KMS-11 (cell line): ENCODE data around the gene EFCAB10.

Experiments
- H2AFZ ChIP-seq: fragments of 200-600 bp; sonication (generic); 2 replicates; pipeline ENCODE4 v1.6.1; 2016; ENCODE audit warnings: antibody characterized with exemption, mixed run types, low read depth
- H3K27ac ChIP-seq: fragments of 200-600 bp; sonication (generic); 2 replicates; pipeline ENCODE4 v1.6.1; 2016; ENCODE audit warnings: mild to moderate bottlenecking, mixed run types
- H3K27me3 ChIP-seq: fragments of 200-600 bp; sonication (generic); 2 replicates; pipeline ENCODE4 v1.6.1; 2017; ENCODE audit warnings: mild to moderate bottlenecking, low read depth, mixed run types, moderate library complexity; ENCODE audit not compliant: insufficient read depth
- H3K36me3 ChIP-seq: fragments of 200-600 bp; sonication (generic); 2 replicates; pipeline ENCODE4 v1.6.1; 2017; ENCODE audit warnings: mild to moderate bottlenecking, mixed run types; ENCODE audit not compliant: insufficient read depth
- H3K4me1 ChIP-seq: fragments of 200-600 bp; sonication (generic); 2 replicates; pipeline ENCODE4 v1.6.1; 2016; ENCODE audit warnings: mild to moderate bottlenecking, low read depth, mixed run types; ENCODE audit not compliant: poor library complexity, severe bottlenecking
- H3K4me2 ChIP-seq: fragments of 200-600 bp; sonication (generic); 2 replicates; pipeline ENCODE4 v1.7.0; 2016; ENCODE audit warnings: mild to moderate bottlenecking, mixed run types
- H3K4me3 ChIP-seq: fragments of 200-600 bp; sonication (generic); IDR thresholded peaks from 2 replicates; pipeline ENCODE4 v1.6.1; 2017; ENCODE audit warnings: low read depth, low read length, mixed read lengths; ENCODE audit not compliant: insufficient read depth
- H3K79me2 ChIP-seq: fragments of 200-600 bp; sonication (generic); 2 replicates; pipeline ENCODE4 v1.6.1; 2016; ENCODE audit warnings: low read depth, mixed run types; ENCODE audit not compliant: insufficient read depth
- H3K9ac ChIP-seq: fragments of 200-600 bp; sonication (generic); 2 replicates; pipeline ENCODE4 v1.6.1; 2016; ENCODE audit warnings: mild to moderate bottlenecking, mixed run types
- H4K20me1 ChIP-seq: fragments of 200-600 bp; sonication (generic); 2 replicates; pipeline ENCODE4 v1.6.1; 2016; ENCODE audit warnings: mild to moderate bottlenecking, mixed run types; ENCODE audit not compliant: insufficient read depth
- TF ChIP-seq, protein P1 (sequence below): fragments of 200-600 bp; sonication (generic); conservative IDR thresholded peaks from 2 replicates; pipeline ENCODE4 v1.6.1; 2017; ENCODE audit warnings: low read depth, mild to moderate bottlenecking, antibody characterized with exemption, low read length, moderate library complexity, mixed read lengths

EFCAB10 gene

DNA sequence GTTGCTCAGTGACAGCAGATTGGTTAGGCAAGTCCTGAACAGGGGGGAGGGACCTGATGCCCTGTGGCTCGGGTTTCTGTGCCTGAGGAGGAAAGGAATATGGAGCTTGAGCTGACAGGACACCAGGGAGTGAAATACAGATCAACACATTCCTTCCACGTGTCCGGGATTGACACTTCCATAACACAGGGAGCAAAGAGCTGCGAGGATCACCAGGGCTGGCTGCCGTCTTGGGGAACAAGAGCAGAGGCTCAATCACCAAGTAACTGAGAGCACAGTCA is 36.7 kb upstream of the EFCAB10 start:
- no peaks in the 10 kb centered on the region for H4K20me1 ChIP-seq
- H3K27ac ChIP-seq, result no peak overlapping the region
- H3K4me1 ChIP-seq, result peaks cover 7% of the 10 kb centered on the region
- no peak overlapping the region for H2AFZ ChIP-seq
- H3K79me2 ChIP-seq, result no peaks in the 10 kb centered on the region
- no peaks in the 10 kb centered on the region for H3K36me3 ChIP-seq
- no peak overlapping the region for H3K9ac ChIP-seq
- H3K4me3 ChIP-seq, result no peak overlapping the region
- TF ChIP-seq, protein P1, sequence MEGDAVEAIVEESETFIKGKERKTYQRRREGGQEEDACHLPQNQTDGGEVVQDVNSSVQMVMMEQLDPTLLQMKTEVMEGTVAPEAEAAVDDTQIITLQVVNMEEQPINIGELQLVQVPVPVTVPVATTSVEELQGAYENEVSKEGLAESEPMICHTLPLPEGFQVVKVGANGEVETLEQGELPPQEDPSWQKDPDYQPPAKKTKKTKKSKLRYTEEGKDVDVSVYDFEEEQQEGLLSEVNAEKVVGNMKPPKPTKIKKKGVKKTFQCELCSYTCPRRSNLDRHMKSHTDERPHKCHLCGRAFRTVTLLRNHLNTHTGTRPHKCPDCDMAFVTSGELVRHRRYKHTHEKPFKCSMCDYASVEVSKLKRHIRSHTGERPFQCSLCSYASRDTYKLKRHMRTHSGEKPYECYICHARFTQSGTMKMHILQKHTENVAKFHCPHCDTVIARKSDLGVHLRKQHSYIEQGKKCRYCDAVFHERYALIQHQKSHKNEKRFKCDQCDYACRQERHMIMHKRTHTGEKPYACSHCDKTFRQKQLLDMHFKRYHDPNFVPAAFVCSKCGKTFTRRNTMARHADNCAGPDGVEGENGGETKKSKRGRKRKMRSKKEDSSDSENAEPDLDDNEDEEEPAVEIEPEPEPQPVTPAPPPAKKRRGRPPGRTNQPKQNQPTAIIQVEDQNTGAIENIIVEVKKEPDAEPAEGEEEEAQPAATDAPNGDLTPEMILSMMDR, result no peak
- H3K4me2 ChIP-seq, result no peak overlapping the region
- no peaks in the 10 kb centered on the region for H3K27me3 ChIP-seq

- H3K27me3 ChIP-seq, result no peaks in the 10 kb centered on the region
- H3K4me3 ChIP-seq, result no peak overlapping the region
- no peak overlapping the region for H3K27ac ChIP-seq
- no peaks in the 10 kb centered on the region for H3K36me3 ChIP-seq
- no peak overlapping the region for H3K9ac ChIP-seq
- H3K4me1 ChIP-seq, result peaks cover 7% of the 10 kb centered on the region
- H3K79me2 ChIP-seq, result no peaks in the 10 kb centered on the region
- H3K4me2 ChIP-seq, result no peak overlapping the region
- H2AFZ ChIP-seq, result no peak overlapping the region
- no peaks in the 10 kb centered on the region for H4K20me1 ChIP-seq
- TF ChIP-seq, protein P1, result no peak
Measured at GRCh38 chr7:105617280-105618015, 36.2 kb upstream of the EFCAB10 start.

DNA sequence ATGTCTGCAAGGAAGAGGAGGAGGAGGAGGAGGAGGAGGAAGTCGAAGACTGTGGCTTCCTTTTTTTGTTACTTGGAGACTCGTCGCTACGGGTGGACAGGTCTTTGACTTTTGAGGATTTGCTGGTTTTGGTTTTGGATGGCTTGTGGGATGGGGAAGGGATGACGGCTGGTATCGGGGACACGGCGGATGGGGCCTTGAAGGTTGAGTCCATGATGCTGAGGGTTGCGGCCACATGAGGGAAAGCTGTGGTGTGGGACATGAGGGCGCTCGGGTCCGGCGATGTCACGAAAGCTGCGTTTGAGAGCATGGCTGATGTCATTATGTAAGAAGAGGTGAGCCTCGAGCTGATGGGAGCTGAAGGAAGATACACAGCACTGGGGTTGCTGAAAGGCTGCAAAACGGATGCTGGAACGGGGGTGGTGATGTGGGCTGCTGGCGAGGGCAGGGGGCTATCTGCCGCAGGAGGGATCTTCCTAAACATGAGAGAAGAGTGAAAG is 33.1 kb upstream of the EFCAB10 start:
- TF ChIP-seq, protein P1, result no peak
- H2AFZ ChIP-seq, result no peak overlapping the region
- no peak overlapping the region for H3K9ac ChIP-seq
- H3K4me1 ChIP-seq, result peaks cover 7% of the 10 kb centered on the region
- H3K27ac ChIP-seq, result no peak overlapping the region
- H3K79me2 ChIP-seq, result no peaks in the 10 kb centered on the region
- H3K4me3 ChIP-seq, result no peak overlapping the region
- no peaks in the 10 kb centered on the region for H3K27me3 ChIP-seq
- no peaks in the 10 kb centered on the region for H4K20me1 ChIP-seq
- no peaks in the 10 kb centered on the region for H3K36me3 ChIP-seq
- H3K4me2 ChIP-seq, result no peak overlapping the region

DNA sequence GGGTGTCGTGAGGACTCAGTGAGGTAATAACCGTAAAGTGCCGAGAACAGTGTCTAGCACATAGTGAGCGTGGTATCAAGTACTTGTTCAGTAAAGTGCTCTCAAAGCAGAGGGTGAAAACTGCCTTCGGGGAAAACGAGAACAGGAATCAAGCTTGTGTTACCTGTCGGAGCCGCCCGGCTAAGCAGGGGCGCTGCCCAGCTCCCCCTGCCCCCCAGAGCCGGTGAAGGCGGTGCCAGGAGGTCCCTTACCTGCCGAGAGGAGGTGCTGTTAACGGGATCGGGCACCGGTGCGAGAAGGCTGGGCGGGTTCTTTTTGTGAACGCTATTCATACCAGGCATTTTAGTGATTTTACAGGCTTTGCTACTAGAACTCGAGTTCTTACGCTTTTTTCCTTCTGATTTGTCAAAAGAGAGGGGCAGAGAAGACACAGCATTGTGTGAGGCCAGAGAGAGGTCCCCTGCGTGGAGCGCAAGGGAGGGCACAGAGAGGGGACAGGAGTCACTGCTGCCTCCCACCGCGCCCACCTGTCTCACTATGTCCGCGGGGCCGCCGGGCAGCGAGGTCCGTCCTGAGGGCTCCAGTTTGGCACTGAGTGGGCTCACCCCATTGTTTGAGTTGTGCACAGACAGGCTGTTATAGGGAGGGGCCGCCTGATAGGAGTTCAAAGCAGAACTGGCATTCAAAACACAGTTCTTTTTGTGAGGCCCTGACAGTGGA is 32.5 kb upstream of the EFCAB10 start:
- Histone ChIP-seq H2AFZ (no peak overlapping the region), H3K79me2 (no peaks in the 10 kb centered on the region), H3K9ac (no peak overlapping the region), H3K4me1 (peaks cover 7% of the 10 kb centered on the region), H3K4me2 (no peak overlapping the region), H4K20me1 (no peaks in the 10 kb centered on the region), H3K27me3 (no peaks in the 10 kb centered on the region), H3K27ac (no peak overlapping the region), H3K4me3 (no peak overlapping the region), H3K36me3 (no peaks in the 10 kb centered on the region)
- TF ChIP-seq, protein P1, result no peak
